ENCODE results near the gene UBQLN4.

DNA sequence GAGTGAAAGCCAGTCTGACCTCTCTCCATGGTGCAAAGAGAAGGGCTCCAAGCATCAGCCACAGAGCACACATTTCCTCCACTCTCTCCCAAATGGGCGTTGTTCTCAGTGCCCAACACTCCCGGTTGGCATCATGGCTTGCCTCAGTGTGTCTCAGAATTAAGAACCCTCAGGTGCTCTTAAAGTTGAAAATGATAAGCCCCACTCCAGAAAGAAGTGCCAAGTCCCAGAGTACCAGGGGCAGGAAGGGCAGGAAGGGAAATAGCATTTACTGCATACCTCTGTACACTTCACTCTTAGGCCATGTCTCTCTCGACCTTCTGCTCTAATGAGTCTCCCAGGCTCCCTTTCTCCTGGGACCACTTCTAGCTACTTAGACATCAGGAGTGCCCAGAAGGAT, 60.0 kb downstream of the UBQLN4 start:
- no peak for TF ChIP-seq CTCF (IDR thresholded peaks at IDR 0.05)
- TF ChIP-seq POLR2A (IDR thresholded peaks at IDR 0.05): no peak
- no peak for TF ChIP-seq POLR2AphosphoS5 (IDR thresholded peaks at IDR 0.05)
